A673 (cell line): ENCODE measurements around the gene KIF5C. TPM values are rescaled to one million over a fixed set of nuclear protein-coding genes. Genes with fewer than 3 reads are reported as not detected.
A peak's percentile ranks its signal among the peaks of the same experiment; 100 is the strongest.

ENCODE experiments used
- BruUV-seq: library from RNA; stranded (reverse); fragments of 400-500 nt; replicated peaks from 2 replicates; lab custom pipeline; 2021; lab: Mats Ljungman, UMichigan
- CTCF ChIA-PET: fragments of 300-600 bp; sonication (Branson Sonifier 250); formaldehyde crosslinking; loops from one replicate; lab custom pipeline; 2022; ENCODE audit warnings: antibody characterized with exemption; lab: Charles Lee
- POLR2A ChIA-PET: fragments of 300-600 bp; sonication (Branson Sonifier 250); formaldehyde crosslinking; loops from one replicate; lab custom pipeline; 2022; ENCODE audit warnings: antibody characterized with exemption; ENCODE audit not compliant: low non-redundant PET; lab: Charles Lee
- DNase-seq: peaks from one replicate; pipeline ENCODE4 v3.0.0-alpha.2; 2015; ENCODE audit warnings: low spot score
- H3K27ac ChIP-seq: fragments of 200-600 bp; sonication (generic); 2 replicates; pipeline ENCODE4 v1.5.1; 2016; ENCODE audit warnings: mixed run types, low read depth, mild to moderate bottlenecking, mixed read lengths, antibody characterized with exemption, low read length; ENCODE audit not compliant: poor library complexity, severe bottlenecking
- H3K27me3 ChIP-seq: fragments of 200-600 bp; sonication (generic); replicated peaks from 2 replicates; pipeline ENCODE4 v1.6.1; 2017; ENCODE audit warnings: mixed run types, low read depth, mild to moderate bottlenecking, mixed read lengths, antibody characterized with exemption, low read length; ENCODE audit not compliant: insufficient read depth, poor library complexity
- H3K36me3 ChIP-seq: fragments of 200-600 bp; sonication (generic); 2 replicates; pipeline ENCODE4 v1.6.1; 2016; ENCODE audit warnings: mixed run types, mild to moderate bottlenecking, mixed read lengths, antibody characterized with exemption, low read length; ENCODE audit not compliant: insufficient read depth, poor library complexity, severe bottlenecking
- H3K4me1 ChIP-seq: fragments of 200-600 bp; sonication (generic); 2 replicates; pipeline ENCODE4 v1.6.1; 2017; ENCODE audit warnings: mixed run types, mild to moderate bottlenecking, mixed read lengths, antibody characterized with exemption, low read length; ENCODE audit not compliant: insufficient read depth, poor library complexity, severe bottlenecking
- H3K4me3 ChIP-seq: fragments of 200-600 bp; sonication (generic); 2 replicates; pipeline ENCODE4 v1.5.1; 2016; ENCODE audit warnings: low read depth, mixed run types, mild to moderate bottlenecking, mixed read lengths, low read length; ENCODE audit not compliant: poor library complexity, severe bottlenecking
- H3K9me3 ChIP-seq: fragments of 200-600 bp; sonication (generic); 2 replicates; pipeline ENCODE4 v1.6.1; 2016; ENCODE audit warnings: mixed run types, low read depth, mild to moderate bottlenecking, mixed read lengths, antibody characterized with exemption, low read length; ENCODE audit not compliant: poor library complexity, severe bottlenecking
- EZH2 ChIP-seq: fragments of 200-600 bp; sonication (generic); IDR thresholded peaks from 2 replicates; pipeline ENCODE4 v1.6.1; 2017; ENCODE audit warnings: borderline replicate concordance, low read depth, mild to moderate bottlenecking, mixed read lengths, antibody characterized with exemption, low read length; ENCODE audit not compliant: poor library complexity, severe bottlenecking
- intact Hi-C: fragments of 100-400 bp; cut with micrococcal nuclease; formaldehyde crosslinking; loops from one replicate; pipeline ENCODE4 v1.10.0; 2022; ENCODE audit not compliant: unreplicated experiment
- total RNA-seq: library from RNA; stranded (reverse); gene quantifications from 2 replicates; pipeline ENCODE4 v1.2.3, GENCODE V29; 2021
- TF ChIP-seq, protein P1 (sequence below): fragments of 300-800, 200-600 bp; sonication (generic); conservative IDR thresholded peaks from 2 replicates; pipeline ENCODE4 v1.5.1; 2017; ENCODE audit warnings: low read depth, mild to moderate bottlenecking, antibody characterized with exemption, low read length, moderate library complexity, mixed read lengths

KIF5C gene
- total RNA-seq, 1 experiment from 2014 or later: 0.58 TPM

- Histone ChIP-seq H3K4me1 (peaks cover 7% of the 10 kb centered on the region), H3K27me3 (peaks cover 37% of the 10 kb centered on the region), H3K36me3 (no peaks in the 10 kb centered on the region), H3K9me3 (no peaks in the 10 kb centered on the region), H3K4me3 (no peak overlapping the region), H3K27ac (no peak overlapping the region)
- no TSS peak for BruUV-seq
- intact Hi-C loops: no loop called here
- ChIA-PET POLR2A (no interaction called here), CTCF (no interaction called here)
- TF ChIP-seq, protein P1, sequence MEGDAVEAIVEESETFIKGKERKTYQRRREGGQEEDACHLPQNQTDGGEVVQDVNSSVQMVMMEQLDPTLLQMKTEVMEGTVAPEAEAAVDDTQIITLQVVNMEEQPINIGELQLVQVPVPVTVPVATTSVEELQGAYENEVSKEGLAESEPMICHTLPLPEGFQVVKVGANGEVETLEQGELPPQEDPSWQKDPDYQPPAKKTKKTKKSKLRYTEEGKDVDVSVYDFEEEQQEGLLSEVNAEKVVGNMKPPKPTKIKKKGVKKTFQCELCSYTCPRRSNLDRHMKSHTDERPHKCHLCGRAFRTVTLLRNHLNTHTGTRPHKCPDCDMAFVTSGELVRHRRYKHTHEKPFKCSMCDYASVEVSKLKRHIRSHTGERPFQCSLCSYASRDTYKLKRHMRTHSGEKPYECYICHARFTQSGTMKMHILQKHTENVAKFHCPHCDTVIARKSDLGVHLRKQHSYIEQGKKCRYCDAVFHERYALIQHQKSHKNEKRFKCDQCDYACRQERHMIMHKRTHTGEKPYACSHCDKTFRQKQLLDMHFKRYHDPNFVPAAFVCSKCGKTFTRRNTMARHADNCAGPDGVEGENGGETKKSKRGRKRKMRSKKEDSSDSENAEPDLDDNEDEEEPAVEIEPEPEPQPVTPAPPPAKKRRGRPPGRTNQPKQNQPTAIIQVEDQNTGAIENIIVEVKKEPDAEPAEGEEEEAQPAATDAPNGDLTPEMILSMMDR: no peak
- TF ChIP-seq EZH2: peak; percentile 28
- DNase-seq: no peak
Observed at GRCh38 chr2:148876595-148877402, 1.8 kb downstream of the KIF5C start.

- ChIA-PET POLR2A (no interaction called here), CTCF (no interaction called here)
- H3K27me3 ChIP-seq: peaks cover 37% of the 10 kb centered on the region
- no peak for DNase-seq
- no peaks in the 10 kb centered on the region for H3K9me3 ChIP-seq
- H3K4me1 ChIP-seq: peaks cover 7% of the 10 kb centered on the region
- H3K36me3 ChIP-seq: no peaks in the 10 kb centered on the region
- H3K27ac ChIP-seq: no peak overlapping the region
- TF ChIP-seq, protein P1: no peak
- no peak for TF ChIP-seq EZH2
- H3K4me3 ChIP-seq: no peak overlapping the region
- no TSS peak for BruUV-seq
- intact Hi-C loops: no loop called here
Observed at GRCh38 chr2:148877403-148877740, 2.3 kb downstream of the KIF5C start.

- Histone ChIP-seq H3K27me3 (peaks cover 40% of the 10 kb centered on the region), H3K4me3 (no peak overlapping the region), H3K4me1 (peaks cover 7% of the 10 kb centered on the region), H3K36me3 (no peaks in the 10 kb centered on the region), H3K9me3 (no peaks in the 10 kb centered on the region), H3K27ac (no peak overlapping the region)
- POLR2A ChIA-PET: no interaction called here
- no TSS peak for BruUV-seq
- no peak for DNase-seq
- CTCF ChIA-PET: no interaction called here
- TF ChIP-seq, protein P1: no peak
- no peak for TF ChIP-seq EZH2
- intact Hi-C loops: no loop called here
Observed at GRCh38 chr2:148880636-148881035, 5.6 kb downstream of the KIF5C start.
